ENCODE data around the gene FAM83G.
"Not testable (repeated sequence)": the region's sequence is repeated elsewhere in the genome, so short reads cannot be mapped to it uniquely, and the experiment has no call there.

The FAM83G gene

DNA sequence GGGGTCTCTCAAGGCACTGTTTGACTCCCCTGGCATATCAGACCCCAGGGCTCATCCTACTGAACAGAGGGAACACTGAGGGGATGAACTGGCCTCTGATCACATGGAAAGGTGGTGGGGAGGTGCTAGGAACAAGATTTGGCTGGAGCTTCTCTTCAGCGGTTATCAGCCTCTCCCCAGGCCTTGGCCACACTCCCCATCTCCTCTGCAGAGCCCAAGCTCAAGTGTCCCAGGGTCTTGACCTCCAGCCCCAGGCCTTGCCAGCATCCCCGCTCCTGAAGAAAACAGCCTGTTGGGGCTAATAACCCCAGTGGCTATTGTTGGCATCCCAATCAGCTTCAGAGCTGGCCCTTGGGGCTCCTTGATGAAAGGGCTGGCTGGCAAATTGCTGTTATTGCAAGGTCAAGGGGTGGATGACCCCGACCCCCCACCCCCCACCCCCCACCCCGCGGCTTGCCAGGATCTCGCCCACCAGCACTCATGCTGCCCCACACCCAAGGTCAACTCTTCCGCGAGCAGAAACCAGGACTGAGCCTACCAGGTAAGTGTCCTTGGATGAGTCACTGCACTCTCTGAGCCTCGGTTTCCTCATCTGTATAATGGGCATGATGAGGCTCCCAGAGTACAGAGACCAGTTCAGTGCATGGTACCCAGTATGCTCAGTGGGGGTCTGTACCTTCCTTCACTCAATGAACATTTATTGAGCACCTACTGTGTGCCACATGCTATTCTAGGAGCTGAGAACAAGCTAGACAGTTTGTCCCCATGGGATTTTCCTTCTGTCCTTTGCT lies 18.8 kb upstream of the FAM83G start:
- DNase-seq = no peak

DNA sequence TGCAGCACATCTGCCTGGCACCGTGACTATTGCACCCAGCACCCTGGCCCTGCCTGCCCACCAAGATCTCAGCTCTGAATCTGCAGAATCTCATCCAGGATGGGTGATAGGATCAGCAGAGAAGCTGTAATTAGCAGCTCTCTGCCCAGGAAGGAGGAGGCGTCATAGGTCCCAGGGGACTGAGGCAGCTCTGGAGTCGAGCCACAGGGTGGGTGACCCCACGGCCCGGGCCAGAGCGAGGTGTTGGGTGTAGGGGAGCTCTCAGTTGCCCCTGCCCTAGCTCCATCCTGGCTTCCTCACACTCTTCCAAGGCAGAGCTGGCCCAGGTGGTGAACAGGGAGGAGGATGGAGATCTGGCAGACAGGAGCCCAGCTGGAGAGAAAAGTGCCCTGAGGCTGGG lies 18.2 kb upstream of the FAM83G start:
- no peak for DNase-seq

DNA sequence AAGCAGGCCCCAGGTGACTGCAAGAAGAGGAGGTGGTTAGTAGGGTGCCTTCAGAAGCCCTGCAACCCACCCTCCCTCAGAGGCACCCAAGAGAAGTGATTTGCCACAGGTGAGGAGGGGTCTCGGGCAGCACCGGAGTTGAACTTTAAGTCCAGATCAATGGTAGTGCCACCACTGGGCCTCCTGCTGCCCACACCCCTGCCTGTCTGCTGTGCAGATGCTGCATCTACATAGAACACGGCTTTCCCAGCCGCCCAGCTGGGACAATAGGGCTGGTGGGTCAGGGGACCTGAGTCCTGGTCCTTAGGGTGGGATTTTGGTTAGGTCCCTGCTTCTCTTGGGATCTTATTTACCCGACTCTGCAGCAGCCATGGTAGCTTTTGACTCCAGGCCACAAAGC lies 17.6 kb upstream of the FAM83G start:
- DNase-seq = no peak

DNA sequence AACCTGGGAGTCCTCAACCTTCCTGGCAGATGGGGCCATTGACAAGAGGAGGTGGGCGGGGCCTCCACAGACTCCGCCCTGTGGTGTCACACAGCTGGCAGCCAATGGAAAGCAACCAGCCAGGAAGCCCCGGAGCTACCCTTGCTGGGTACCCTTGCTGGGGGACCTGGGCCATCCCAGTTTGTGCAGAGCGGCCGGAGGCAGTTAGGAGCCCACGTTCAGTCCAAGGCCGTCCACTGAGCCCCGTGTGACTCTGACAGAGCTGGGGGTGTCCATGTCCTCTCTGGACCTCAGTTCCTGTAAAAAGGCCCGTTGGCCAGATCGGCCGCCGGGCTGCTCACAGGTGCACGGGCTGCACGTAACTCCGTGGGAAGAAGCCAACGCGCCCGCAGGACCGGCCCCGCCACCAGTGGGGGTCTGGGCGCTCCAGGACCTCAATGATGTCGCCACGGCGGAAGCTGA lies 17.1 kb upstream of the FAM83G start:
- peak; percentile 56 for DNase-seq

DNA sequence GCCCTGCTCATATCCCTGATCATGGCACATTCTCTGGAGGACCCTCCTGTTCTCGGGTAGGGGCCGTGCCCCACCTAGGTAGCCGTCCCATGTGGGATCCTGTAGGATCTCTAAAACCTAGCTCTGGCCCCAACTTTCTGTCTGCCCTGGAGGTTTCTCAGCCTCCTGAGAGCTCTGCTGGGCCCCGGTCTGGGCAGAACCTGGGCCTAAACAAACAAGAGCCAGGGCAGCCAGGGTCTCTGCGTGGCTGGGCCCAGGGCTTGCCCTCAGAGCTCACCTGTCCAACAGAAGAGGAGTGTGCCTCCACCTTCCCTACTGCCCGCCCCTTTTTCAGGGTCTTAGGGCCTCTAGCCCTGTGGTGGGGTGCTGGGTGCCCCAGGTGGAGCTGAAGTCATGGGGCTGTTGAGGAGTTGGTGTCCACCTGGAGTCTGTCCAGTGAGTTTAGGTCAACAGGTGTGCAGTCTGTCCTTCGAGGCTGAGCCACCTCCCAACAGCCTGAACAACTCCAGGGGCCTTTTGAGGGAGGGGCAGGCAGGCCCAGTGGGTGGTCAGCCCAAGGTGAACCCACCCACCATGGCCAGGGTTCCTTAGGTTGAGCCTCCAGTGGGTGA lies 16.6 kb upstream of the FAM83G start:
- DNase-seq = not testable (repeated sequence)

DNA sequence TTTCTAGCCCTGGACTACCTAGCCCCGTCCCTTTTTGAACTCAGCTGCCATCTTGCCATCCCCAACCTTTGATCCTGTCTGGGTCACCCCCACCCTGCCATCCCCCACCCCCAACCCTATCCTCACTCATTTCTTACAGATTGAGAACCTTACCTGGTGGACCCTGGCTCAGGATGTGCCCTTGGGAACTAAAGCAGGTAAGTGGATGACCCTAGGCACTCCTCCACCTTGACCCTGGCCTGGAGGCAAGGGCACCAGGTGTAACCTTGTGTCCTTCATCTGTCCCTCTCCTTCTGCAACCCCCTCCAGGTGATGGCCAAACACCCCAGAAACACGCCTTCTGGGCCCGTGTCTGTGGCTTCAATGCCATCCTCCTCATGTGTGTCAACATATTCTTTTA lies 15.5 kb upstream of the FAM83G start:
- no peak for DNase-seq

DNA sequence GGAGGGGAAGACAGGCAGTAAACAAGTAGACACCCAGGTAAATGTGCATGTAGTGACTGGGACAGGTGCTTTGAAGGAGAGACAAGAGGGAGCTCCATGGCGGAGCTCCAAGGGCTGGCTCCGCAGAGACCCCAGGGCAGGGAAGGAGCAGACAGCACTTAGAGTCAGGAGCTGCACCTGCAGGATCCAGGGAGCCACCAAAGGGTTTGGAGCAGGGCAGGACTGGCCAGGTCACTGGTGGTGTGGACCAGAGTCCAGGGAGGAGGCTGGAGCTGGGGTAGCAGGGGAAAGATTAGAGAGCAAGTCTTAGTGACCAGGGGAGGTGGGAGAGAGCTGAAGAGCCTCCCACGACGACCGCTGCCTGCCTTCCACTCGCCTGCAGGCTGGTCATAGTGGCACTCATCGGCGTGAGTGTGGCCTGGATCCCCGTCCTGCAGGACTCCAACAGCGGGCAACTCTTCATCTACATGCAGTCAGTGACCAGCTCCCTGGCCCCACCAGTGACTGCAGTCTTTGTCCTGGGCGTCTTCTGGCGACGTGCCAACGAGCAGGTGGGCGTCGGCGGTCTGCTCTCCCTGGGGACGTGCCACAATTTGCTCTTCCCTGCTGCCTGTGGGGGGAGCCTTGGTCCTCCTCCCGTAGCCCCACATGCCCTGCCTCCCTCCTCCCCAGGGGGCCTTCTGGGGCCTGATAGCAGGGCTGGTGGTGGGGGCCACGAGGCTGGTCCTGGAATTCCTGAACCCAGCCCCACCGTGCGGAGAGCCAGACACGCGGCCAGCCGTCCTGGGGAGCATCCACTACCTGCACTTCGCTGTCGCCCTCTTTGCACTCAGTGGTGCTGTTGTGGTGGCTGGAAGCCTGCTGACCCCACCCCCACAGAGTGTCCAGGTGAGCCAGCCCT lies 14.7 kb upstream of the FAM83G start:
- no peak for DNase-seq

DNA sequence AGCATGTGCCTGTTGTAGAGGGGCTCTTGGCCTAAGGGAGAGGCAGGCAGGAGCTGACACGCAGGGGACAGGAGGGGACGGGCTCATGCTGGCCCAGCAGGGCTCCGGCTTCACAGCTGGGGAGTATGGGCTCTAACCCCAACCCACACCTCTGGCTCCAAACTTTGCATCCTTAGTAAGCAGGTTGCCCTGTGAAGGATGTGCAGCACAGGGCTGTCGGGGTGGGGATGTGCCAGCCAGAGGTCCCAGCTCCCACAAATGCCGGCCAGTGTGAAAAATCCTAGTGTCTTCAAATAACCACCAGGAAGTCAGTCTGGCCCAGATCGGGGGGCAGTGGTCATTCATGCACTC lies 14.0 kb upstream of the FAM83G start:
- no peak for DNase-seq

DNA sequence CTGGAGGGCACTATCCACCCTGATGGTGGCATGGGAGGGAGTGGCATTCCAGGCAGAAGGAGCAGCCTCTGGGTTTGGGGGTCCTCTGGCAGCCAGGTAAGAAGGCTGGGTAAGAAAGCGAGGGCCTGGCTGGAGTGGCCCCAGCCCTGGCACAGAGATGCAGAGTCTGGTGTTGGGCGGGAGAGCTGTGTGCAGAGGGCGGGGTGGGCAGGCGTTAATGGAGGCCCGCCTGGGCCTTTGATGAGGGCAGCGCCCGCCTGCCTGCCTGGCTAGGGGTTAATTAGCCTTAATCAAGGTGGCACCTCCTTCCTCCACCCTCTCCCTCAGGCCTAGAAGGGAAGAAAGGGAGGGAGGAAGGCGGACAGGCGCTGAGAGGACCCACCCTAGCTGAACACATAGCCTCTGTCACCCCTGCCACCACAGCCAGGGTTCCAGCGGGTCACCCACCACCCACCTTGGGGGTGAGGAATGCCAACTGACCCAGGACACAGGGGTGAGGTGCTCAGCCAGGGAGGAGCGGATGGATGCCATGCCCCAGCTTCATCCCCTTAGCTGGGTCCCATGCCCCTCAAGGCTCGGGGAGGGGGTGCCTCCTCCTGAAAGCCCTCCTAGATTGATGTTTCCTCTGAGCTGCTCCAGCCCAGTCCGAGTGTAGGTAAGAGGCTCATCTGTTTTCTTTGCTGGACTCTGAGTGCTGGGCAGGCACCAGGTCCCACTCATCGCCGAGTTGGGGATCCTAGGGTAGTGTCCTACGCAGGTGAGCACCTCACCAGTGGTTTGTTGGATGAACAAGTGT lies 13.4 kb upstream of the FAM83G start:
- no peak for DNase-seq

DNA sequence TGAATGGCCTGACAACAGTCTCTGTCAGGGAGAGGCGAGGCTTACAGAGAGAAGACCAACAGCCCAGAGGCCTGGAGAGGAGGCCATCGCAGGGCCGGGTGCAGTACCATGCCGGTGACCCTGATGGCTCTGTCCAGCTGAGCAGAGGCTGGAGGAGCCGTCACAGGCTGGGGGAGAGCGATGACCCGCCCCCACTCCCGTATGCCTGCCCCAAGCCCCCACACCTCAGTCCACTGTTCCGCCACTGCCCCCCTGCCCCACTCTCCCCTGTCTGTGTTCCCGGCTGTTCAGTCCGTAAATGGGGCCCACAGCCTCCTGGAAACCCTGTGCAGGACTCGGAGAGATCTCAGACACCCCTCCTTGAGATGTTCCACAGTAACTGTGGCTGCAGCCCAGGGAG lies 12.8 kb upstream of the FAM83G start:
- no peak for DNase-seq

DNA sequence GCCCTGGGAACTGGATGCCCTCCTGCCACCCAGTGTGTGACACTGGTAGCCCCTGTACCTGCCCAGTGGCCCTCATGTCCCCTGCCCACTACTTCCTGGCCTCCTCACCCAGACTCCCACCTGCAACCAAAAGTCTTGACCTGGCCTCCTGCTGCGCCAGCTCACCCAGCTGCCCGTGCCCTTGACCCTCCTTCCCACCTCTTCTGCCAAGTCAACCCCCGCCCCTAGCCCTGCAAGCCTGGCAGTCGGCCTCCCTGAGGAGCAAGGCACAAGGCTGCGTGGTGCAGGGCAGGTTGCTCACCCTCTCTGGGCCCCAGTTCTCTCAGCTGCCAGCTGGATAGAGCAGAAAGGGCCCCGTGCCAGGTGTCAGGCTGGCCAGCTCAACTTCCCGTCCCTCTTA lies 12.3 kb upstream of the FAM83G start:
- no peak for DNase-seq

DNA sequence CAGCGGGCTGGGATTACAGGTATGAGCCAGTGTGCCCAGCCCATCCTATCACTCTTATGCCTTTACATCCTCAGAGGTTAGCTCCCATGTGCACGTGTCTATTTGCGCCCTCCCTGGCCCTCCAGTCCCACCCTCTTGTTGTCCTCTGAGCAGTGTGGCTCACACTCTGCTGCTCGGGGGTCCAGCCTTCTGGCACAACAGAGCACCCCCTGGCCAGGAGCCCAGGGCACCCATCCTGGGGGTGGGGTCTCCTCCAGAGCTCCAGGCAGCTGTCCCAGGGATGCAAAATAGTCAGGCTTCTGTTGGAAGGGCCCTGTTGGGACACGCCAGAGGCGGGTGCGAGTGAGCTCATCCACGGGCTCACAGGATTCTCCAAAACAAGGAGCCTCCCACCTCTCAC lies 11.7 kb upstream of the FAM83G start:
- DNase-seq = no peak

DNA sequence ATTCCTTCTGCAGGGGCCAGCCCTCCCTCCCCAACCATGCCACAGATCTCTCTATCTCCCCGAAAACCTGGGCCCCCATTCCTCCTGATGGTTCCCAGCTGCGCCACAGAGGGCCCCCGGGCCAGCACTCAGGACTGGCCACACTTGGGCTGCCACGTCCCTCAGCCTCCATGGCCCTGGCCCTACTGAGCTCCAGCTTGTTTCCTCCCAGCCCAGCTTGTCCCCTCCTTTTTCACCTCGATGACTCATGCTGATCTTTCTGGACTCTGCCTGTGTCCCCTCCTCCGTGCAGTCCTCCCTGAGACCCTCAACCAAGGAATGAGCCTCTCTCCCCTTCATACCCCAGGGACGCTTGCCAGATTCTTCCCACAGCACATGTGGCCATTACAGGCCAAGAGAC lies 10.9 kb upstream of the FAM83G start:
- no peak for DNase-seq

DNA sequence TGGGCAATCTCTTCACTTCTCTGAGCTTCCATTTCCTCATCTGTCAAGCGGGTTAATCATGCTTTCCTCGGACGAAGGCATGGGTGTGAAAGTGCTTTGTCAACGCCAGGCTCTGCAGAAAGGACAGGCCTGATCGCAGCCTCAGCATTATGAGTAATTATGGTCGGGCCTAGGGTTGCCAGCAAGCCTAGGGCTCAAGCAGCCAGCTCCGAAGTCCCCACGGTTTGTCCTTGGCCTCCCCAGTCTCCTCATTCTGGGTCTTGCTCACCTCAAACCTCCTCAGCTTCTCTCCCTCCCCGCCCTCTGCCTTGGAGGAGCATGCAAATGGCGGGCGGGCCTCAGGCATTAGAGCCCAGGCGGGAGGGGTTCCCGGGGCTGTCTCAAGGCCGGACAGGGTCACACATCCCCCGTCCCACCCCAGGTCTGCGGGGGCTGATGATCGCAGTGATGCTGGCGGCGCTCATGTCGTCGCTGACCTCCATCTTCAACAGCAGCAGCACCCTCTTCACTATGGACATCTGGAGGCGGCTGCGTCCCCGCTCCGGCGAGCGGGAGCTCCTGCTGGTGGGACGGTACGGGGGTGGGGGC lies 10.2 kb upstream of the FAM83G start:
- no peak for DNase-seq

DNA sequence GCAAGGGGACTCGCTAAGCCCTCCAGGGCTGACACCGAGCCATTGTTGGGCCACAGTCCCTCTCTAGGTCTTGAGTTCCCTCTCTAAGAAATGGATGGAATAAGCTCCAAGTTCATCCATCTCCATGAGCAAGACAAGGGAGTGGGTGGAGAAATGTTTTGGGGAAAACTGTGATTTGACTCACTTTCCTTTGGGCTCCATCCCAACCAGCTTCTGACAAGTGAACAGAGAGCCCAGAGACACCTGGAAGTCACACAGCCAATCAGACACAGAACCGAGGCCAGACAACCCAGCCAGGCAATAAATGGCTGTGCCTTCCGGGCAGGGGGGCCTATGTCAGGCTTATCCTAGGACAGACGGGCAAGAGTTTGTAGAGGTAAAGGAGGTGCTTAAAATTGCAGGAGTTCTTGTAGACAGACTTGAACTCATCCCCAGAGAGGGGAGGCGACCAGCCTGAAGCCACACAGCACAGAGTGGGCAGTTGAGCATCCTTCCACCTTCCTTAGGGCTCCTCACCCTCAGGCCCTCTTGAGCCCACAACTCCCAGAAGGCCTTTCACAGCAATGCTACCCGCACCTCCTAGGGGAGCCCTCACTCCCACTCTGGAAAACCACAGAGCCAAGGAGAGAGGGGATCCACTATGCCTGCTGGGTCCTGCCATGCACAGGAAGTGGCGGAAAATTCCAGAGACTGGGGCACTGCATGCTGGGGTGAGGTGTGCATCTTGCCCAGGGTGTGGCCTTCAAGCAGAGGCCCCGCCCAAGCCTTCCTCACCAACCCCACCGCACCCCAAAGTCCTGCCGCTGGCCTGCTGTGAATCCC lies 9.5 kb upstream of the FAM83G start:
- no peak for DNase-seq

DNA sequence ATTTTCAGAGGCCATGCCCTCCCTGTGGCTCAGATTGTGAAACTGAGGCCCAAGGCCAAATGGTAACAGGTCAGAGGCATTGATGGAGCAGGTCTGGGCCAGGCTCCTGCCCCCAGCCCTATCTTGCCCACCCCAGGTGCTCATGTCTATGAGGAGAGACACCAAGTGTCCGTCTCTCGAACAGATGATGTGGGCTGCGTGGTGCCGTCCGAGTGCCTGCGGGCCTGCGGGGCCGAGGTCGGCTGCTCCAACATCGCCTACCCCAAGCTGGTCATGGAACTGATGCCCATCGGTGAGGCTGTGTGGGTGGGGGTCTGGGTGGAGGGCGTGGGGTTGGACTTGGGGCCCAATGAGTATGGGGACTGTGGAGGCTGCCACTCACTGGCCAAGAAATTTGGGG lies 8.7 kb upstream of the FAM83G start:
- DNase-seq = no peak

DNA sequence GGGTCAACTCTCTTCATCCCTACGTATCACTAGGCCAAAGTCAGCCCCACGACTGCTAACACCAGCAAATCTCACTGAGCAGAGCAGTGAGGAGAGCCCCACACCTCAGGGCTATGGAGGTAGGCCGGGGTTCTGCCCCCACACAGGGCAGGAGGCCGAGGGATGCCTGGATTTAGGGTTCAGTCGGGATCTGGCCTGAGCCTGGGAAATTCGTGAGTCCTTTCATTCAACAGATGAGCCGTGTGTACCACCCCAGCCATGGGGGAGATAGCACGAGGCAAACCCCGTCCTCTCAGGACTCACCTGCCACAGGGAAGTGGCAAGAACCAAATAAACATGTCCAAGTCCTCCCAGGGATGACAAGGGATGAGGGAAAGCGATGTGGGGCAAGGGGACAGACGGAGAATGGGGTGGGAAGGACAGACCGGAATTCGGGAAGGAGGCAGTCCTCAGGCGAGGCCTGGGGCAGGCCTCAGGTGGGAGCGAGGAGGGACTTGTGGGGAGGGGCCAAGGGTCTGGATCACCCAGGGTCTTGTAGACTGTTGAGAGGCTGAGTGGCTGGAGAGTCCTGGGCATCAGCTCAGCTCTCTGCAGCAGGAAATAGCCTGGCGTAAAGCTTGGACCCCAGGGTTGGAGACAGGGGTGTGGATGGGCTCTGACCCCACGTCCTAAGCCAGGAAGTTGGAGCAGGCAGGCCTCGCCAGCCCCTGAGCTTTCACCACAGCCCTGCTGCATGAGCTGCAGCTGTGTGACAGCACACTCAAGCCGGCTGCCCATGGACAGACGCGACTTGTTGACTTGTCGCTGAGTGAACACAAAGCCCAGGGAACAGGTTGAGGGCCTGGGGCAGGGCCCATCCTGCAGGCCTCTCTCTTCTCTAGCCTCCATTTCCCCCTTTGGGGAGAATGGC lies 7.9 kb upstream of the FAM83G start:
- no peak for DNase-seq

DNA sequence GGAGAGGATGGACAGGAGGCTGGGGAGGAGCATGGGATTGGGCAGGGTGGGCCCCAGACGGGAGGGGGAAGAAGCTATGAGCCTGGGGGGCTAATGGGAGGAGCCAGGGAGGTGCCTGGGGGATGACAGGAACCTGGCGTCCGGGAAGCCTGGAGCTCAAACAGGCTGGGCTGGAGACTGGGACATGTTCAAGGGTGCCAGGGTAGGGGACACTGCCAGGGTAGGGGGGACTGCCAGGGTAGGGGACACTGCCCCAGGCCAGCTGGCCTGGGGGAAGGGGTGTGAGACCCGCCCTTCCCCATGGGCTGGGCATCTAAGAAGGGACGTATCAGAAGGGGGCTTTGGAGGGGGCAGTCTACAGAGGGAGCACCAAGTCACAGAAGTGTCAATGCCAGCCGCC lies 7.0 kb upstream of the FAM83G start:
- no peak for DNase-seq

DNA sequence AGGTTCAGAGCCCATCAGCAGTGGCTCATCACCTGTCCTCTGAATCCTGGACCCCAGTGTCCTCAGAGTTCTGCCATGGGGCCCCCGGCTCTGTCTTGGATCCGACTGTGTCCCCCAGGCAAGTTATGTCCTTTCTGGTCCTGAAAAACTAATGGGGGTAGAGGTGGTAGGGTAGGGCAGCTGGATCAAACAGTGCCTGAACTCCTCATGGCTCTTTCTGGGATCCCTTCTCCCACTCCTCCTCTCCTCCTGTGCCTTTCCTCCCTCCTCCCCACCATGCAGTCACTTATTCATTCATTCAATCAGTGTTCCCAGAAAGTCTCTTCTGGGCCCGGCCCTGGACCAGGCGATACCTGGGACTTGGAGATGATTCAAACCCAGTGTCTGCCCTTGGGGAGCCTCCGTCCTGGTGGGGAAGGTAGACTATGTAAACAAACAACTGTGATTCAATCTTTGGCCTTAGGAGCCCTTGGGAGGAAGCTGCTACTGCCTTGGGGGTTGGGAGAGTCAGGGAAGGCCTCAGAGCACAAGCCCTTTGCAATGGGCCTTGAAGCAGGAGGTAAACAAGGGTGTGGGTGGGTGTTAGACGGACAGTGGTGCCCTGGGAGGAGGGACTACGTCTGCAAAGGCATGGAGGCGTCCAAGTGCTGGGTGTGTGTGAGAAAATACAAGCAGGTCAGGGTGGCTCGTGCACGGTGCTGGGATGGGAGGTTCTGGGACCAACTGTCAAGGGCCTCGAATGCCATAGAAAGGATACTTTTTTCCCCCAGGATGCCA lies 6.4 kb upstream of the FAM83G start:
- DNase-seq = no peak

DNA sequence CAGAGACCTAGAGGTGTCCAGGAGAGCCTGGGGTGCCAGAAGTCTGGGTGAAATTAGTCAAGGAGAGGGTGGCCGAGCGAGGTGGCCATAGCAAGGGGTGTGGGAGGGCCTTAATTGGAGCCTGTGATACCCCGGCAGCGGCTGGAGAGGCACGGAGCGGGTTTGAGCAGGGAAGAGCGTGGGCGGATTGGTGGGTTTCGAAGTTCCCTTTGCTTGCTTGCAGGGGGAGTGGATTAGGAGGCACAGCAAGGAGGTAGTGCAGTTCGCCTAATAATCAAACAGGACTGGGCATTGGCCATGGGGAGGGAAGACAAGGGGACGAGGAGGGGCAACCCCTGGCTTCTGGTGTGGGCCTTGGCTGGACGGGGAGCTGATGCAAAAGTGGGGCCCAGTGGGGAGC lies 5.4 kb upstream of the FAM83G start:
- no peak for DNase-seq

All from activated T-cell treated with anti-CD3 and anti-CD28 coated beads, Interleukin-2, amount 50 U/mL, for 1 hour (primary cell).